GM18861 (cell line): ENCODE data around the gene RHBDD1.
"Not testable (repeated sequence)": the region's sequence is repeated elsewhere in the genome, so short reads cannot be mapped to it uniquely, and the experiment has no call there.

Source experiments
- ATAC-seq: cut with Tn5 transposase; IDR thresholded peaks from one replicate; pipeline ENCODE4 v1.9.1; 2021; ENCODE audit not compliant: unreplicated experiment

RHBDD1 gene

DNA sequence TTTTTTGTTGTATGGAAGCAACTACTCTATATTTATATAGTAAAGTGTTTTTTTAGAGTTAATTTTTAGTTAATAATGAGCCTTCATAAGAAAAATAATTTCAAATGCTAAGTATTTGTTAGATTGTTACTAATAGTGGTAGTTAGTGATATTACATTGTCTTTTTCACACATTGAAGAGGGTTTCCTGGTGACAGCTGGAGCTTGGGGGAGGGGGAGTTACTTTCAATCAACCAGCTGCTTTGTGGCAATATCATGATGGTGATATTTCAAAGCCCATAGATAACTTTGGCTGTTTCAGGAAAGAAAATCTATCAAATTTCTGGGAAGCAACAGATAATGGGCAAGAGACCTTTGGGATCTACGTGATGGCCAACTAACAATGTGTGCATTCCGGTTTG, 4.1 kb downstream of the RHBDD1 start:
- ATAC-seq = no peak

DNA sequence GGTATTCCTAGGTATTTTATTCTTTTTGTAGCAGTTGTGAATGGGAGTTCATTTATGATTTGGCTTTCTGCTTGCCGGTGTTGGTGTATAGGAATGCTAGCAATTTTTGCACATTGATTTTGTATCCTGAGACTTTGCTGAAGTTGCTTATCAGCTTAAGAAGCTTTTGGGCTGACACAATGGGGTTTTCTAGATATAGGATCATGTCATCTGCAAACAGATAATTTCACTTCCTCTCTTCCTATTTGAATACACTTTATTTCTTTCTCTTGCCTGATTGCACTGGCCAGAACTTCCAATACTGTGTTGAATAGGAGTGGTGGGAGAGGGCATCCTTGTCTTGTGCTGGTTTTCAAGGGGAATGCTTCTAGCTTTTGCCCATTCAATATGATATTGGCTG, 7.1 kb downstream of the RHBDD1 start:
- not testable (repeated sequence) for ATAC-seq

DNA sequence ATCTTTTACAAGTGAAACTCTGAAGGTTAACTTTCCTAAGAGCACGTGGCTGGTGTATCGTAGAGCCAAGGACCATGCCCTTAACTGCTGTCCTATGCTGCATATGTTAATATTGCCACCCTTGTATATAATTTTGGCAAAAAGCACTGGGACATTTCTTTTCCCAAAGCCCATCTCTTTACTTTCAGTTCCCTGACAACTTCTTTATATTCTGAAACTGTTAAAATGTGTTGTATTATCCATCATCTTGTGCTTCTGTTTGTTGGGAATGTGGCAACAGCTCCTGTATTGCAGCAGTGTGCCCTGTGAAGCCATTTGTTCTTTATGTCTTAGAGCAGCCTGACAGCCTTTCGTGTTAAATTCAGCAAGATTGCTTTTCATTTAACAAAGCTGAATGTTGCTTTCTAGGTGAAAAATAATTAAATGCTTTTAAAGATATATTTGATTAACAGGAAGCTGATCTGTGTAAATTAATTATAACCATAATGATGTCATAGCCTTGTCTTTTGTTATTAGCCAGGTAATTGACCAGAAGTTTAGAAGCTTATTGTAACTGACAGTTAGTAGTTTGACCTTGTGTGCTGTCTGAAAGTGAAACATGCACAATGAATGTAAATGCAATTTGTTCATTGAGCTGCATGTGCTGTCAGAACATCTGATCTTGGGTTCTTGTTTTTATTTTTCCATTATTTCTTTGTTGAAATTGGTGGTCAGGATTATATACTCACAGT, 9.7 kb downstream of the RHBDD1 start:
- ATAC-seq = no peak

DNA sequence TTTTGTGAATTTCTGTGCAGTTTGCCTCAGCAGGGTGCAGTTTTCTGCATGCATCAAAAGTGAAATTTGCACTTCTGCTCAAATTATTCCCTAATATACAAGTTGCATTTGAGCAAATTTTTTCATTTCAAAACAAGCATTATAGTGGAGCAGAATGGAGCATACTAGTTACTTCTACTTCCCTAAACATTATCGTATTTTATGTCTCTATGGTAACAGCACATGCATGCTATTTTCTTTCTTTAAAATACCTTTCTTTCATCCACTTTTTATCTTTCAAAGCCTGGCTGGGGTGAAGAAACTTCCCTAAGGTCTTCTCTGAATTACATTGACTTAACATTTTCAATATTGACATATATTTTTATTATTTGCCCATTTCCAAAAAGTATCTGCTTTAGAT, 11.2 kb downstream of the RHBDD1 start:
- ATAC-seq = no peak

DNA sequence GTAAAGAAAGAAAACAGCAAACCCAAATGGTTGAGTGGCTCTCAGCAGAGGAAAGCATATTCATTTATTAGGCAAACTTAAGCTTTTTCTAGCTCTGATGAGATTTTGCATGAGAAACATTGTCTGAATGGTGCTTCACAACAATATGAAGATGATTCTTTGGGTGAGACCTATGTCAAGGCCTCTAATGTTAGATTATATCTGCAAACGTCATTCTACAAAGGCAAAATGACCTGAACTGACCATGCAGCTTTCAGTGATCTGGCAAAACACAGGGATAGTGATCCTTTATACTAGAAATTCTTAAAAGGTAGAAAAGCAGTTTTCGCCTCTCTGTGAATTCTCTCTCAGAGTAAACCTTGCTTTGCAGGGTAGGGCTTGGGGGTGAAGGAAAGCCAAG, 11.7 kb downstream of the RHBDD1 start:
- ATAC-seq = no peak

DNA sequence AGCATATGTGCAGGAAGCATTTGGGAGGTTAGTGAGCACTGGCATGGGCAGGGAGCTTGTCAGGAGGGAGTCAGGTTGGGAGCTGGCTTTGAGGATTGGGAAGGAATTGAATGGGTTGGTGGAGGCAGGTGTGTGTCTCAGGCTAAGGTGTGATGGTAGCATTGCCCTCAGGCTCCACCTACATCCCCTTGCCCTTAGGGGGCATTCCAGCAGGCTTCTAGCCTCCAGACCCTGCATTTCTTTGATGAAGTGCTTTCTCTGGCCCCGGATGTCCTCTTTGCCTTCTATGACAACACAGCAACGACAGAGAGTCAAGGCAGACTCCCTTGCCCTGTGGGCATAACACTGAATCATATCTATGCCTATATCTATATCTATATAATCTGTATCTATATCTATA, 13.5 kb downstream of the RHBDD1 start:
- ATAC-seq = no peak

DNA sequence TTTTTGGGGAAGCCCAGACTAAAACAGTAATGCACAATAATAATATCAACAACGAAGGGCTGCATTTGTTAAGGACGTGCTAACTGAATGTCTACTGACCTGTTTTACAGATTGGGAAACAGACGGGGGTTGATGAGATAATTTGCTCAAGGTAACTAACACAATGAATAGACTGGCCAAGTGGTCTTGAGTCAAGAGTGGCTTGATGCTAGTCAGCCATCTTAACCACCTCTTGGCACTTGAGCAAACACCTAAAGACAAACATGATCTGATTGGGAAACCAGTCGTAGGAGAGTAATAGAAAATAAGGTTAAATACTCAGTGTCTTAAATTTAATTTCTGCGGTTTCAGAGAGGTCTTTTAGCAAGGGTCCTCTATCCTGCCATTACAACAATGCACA, 14.2 kb downstream of the RHBDD1 start:
- no peak for ATAC-seq

DNA sequence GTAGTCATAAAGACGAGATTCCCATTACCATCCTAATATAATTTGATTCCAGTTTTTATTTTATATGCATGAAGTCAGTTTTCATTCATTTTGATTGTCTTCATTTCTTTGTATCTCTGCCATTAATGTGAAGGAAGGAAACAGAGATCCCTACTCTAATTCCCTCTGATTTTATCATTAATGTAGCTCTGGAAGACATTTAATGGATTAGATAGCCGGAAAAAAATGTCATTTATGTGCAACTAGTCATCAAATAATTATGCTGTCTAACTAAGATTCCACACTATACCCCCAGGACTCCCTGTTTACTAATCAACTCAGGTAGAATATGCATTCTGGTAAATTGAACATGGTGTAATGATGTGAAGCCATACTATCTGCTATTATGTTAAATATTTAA, 19.9 kb downstream of the RHBDD1 start:
- ATAC-seq = no peak

DNA sequence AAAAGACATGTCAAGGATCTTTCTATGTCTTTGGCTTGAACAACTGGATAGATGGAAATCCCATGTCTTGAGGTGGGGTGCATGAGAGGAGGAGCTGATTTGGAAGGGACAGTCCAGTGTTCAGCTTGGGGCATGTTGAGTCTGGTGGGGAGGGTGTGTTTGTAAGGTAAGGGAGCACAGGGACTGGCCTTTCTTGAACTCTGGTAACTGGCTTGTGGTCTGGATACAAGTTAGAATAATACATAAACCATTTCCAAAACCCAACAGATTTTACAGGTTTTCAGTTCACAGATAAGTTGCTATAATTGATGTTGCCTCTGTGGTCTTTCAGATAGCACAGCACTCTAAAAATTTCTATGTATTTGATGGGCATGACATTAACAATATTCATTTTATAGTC, 24.2 kb downstream of the RHBDD1 start:
- ATAC-seq = peak; percentile 52

DNA sequence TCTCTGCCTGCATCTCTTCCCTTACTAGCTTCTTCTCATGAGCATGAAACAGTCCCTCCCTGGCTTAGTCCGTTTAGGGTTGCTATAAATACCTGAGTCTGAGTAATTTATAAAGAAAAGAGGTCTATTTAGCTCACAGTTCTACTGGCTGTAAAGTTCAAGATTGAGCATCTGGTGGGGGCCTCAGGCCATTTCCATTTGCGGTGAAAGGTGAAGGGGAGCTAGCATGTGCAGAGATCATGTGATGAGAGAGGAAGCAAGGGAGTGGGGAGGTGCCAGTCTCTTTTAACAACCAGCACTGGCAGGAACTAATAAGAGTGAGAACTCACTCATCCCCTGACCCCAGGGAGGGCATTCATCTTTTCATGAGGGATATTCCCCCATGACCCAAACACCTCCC, 26.8 kb downstream of the RHBDD1 start:
- ATAC-seq = peak; percentile 75

DNA sequence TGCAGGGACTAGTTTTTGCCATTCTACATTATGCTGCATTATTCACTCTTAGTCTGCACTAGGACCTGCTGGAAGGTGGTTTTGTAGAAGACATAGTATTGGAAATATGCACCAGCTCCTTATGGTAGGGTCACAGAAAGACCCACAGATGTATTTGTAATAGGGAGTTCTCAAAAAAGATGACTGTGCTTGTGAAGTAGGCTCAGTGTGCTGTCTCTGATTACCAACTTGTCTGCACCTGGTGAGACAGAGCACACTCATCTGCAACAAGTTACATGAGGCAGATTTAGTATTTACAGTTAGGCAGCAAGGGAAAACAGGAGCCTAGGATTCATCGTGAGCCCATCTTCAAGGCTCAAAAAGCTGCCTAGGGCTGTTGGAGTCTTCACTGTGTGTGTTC, 29.4 kb downstream of the RHBDD1 start:
- no peak for ATAC-seq

DNA sequence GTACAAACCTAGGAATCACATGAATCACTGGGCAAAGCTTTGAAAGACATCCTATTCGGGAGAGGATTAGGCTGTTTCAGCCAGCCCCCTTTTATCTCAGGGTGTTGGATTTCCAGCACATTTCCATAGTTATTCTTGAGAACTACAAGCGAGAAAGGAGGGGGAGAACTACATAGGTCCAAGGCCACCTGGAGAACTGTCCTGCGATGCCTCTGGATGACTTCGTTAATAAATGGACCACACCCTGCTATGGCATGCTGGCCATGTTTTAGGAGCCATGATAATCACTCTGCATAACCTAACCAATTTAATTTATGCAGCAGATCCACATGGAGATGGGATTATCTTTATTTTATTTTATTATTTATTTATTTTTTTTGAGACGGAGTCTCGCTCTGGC, 29.9 kb downstream of the RHBDD1 start:
- ATAC-seq = no peak

DNA sequence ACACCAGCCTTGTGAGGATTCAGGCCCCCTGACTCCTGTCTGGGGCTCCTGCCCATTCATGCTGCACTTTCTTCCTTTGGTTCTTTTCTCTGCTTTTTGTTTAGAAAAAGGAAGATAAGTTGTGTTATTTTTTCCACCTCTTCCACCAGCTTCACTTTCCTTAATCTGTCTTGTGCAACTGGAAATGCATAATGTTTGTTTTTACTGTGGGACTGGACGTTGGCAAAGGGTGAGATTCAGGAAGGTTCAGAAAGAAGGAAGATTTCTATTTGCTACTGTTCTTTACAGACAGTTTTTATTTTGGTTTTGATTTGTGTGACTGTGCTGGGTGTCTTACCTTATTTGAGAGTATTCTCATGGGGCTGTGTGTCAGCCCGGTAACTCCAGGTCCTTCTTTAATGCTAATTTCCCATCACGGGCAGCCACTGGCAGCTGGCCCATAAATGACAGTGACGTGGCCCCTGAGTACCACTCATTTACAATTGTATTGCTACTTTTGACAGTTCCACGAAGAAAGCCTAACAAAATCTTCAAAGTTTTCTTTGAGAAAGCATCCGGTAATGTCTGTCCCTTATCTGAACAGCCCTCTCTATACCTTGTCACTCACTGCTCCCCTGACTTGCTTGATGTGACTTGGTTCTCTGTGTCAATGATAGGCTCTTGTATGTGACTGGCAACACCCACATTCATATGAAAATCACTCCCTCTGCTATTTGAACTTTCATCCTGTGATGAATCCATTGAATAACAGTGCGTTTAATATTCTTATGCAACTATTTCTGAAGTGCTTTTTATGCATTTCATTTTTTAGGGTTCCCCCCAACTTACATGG, 32.7 kb downstream of the RHBDD1 start:
- no peak for ATAC-seq

DNA sequence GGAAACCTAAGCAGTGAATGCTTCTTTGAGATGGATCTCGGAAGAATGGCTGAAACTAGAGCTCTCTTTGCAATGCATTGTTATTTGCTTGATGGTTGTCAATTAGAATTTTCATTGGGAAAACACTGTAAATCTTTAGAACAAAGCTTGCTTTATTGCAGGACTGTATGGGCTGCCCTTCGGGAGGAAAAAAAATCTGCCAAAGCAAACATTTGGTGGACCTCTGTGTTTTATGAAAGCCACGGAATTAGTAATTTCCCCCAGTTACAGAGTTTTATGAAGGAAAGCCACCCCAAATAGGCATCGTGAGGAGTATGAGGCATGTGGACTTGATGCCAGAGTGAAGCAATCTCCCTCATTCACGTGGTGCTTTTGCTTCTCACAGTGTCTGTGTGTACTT, 33.5 kb downstream of the RHBDD1 start:
- ATAC-seq = no peak

DNA sequence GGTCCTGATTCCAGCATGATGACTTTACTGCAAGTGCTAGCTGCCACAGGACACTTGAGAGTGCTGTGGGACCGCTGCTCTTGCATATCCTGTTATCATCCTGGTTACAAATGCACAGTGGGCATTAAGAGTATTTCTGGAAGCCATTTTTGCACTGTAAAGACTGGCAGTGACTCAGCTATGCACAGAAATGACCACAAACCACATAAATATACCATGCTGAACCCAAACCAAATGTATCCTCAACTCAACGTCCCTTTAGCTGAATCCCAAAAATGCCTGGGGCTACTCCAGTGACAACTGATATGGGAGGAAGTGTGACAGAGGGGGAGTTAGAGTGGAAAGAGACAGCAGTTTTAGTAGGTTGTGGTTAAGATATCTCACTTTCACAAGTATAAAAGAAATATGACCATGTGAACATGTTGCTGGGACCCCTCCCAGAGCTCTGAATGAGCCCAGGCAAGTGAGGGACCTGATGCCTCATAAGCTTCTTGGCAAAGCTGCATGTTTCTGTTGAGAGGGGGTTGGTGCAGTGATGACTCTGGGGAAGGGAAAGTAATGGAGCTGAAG, 37.3 kb downstream of the RHBDD1 start:
- peak; percentile 59 for ATAC-seq

DNA sequence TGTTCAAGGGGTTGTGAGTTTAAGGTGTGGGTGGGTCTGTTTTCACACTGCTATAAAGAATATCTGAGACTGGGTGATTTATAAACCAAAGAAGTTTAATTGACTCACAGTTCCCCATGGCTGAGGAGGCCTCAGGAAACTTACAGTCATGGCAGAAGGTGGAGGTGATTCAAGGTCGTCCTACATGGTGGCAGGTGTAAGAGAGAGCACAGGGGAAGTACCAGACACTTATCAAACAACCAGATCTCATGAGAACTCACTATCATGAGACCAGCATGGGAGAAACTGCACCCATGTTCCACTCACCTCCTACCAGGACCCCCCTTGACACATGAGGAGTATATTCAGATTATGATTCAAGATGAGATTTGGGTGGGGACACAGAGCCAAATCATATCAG, 38.0 kb downstream of the RHBDD1 start:
- ATAC-seq = no peak

DNA sequence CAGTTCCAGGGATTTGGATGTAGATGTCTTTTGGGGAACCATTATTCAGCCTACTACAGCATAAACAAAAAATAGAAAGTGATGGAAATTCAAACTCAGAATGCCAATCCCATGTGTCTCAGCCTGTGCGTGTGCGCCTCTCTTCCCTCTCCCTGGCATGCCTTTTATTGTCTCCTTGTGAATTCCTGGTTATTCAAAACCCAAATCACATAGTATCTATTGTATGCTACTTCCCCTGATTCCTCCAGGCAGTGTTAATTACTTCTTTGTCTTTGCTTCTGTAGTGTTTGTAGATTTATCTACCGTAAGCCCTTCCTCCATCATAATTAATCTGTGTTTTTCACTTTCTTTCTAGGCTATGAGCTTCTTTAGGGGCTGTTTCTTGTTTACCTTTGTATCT, 38.9 kb downstream of the RHBDD1 start:
- no peak for ATAC-seq

DNA sequence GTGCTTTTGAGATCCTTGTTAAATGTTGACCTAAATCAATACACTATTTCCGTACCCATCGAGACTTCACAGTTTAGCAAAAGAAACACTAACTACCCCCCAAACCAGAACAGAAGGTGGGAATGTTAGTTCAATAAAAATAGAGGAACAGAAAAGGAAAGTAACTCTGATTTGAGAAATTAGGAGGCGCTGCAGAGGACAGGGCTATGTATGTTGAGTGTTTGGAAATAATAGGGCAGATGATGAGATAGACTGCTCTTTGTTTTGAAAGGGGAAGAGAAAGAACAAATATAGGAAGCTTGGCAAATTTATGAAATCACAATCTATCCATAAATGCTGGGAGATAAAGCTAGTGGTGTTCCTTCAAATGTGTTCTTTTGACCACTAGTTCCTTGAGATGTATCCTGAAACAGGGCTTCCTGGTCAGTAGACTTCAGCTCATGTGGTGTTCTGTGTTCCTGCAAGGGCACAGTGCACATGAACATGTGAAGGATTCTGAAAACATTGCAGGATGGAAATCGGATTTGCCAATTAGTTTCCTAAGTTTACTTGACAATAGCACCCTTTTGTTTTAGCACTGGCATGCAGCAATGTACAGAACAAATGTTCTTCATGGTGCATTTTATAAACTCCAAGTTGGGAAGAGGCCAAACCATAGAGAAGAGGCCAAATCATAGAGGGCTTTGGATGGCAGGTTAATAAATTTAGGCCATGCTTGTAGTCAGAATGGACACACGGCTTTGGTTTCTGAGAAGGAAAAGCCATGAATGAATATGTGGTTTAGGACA, 39.8 kb downstream of the RHBDD1 start:
- ATAC-seq = no peak

DNA sequence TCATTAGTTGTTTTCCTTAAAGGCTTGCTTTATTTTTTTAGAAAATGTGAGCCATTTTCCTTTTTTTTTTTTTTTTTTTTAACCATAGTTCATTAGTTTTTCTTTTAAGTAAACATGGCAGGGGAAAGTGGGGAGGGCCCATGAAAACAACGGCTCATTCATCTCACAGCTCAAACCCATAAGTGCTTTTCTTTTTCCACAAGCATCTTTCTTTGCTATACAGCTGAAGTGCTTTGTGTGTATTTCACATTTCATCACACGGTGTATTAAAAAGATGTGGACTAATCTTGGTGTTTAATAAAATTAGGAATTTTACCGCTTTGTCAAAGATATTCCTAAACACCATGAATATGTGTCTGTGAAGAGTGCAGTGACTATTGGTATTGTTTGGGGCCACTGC, 41.6 kb downstream of the RHBDD1 start:
- no peak for ATAC-seq

DNA sequence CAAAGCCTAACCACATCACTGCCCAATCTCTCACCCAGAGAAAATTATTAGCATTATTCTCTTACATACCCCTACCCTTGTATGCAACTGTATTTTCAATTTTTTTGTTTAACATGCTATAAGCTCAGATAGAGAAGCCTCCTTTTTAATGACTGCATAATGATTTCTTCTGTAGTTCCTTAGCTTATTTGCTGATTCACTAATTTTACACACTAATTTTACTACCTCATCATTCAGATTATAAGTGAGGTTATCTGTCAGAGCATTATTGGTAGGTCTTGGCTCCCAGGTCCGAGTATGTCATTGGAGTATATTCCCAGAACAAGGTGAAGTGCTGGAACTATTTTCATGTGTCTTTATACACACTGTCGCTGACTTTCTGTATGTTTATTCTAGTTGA, 45.4 kb downstream of the RHBDD1 start:
- no peak for ATAC-seq

DNA sequence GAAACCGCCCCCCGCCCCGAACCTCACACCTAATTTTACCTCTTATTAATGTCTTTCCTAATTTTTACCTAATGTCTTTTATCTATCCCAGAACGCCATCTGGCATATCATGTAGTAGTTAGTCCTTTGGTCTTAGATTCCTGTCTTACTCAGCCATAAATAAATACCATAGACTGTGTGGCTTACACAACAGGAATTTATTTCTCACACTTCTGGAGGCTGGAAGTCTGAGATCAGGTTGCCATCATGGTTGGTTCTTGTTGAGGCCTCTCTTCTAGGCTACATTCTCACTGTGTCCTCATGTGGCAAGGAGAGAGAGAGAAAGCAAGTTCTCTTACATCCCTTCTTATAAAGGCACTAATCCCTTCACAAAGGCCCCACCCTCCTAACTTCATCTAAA, 46.8 kb downstream of the RHBDD1 start:
- no peak for ATAC-seq
